GM19455 (cell line): Measurements from ENCODE around the gene DPM1.
A peak's percentile ranks its signal among the peaks of the same experiment; 100 is the strongest.
"Not testable (repeated sequence)": the region's sequence is repeated elsewhere in the genome, so short reads cannot be mapped to it uniquely, and the experiment has no call there.

Experiments used
- ATAC-seq: cut with Tn5 transposase; IDR thresholded peaks from one replicate; pipeline ENCODE4 v1.9.1; 2021; ENCODE audit not compliant: unreplicated experiment

Gene DPM1

GRCh38 chr20:50980071-50980681, 21.8 kb upstream of the DPM1 start:
- no peak for ATAC-seq

- not testable (repeated sequence) for ATAC-seq
Observed at GRCh38 chr20:50978533-50978932, 20.2 kb upstream of the DPM1 start.

- no peak for ATAC-seq
Observed at GRCh38 chr20:50977066-50978021, 19.0 kb upstream of the DPM1 start.

- ATAC-seq: no peak
Observed at GRCh38 chr20:50975701-50976330, 17.5 kb upstream of the DPM1 start.

- no peak for ATAC-seq
Observed at GRCh38 chr20:50969912-50970311, 11.6 kb upstream of the DPM1 start.

- ATAC-seq: no peak
Observed at GRCh38 chr20:50969435-50969834, 11.1 kb upstream of the DPM1 start.

GRCh38 chr20:50968289-50968688, 10.0 kb upstream of the DPM1 start:
- no peak for ATAC-seq

GRCh38 chr20:50967586-50967985, 9.3 kb upstream of the DPM1 start:
- no peak for ATAC-seq

- no peak for ATAC-seq
Observed at GRCh38 chr20:50959543-50960126, 1.3 kb upstream of the DPM1 start.

GRCh38 chr20:50958615-50959542, 547 bp upstream of the DPM1 start, which contains the start of gene MOCS3:
TSS of gene MOCS3 (plus strand) at chr20:50958818. CDS start at chr20:50958843, 25 bp downstream.
- peak; percentile 86 for ATAC-seq

- no peak for ATAC-seq
Observed at GRCh38 chr20:50957276-50957675, 1.1 kb downstream of the DPM1 start.

- ATAC-seq: no peak
Observed at GRCh38 chr20:50953821-50954220, 4.5 kb downstream of the DPM1 start.

GRCh38 chr20:50953196-50953595, 5.1 kb downstream of the DPM1 start:
- no peak for ATAC-seq

GRCh38 chr20:50948132-50948785, 10.1 kb downstream of the DPM1 start:
- ATAC-seq: no peak

GRCh38 chr20:50943069-50943468, 15.3 kb downstream of the DPM1 start:
- ATAC-seq: no peak

GRCh38 chr20:50933589-50933988, 24.7 kb downstream of the DPM1 start:
- no peak for ATAC-seq

GRCh38 chr20:50932691-50933280, 25.5 kb downstream of the DPM1 start:
- no peak for ATAC-seq

GRCh38 chr20:50932016-50932485, 26.3 kb downstream of the DPM1 start:
- ATAC-seq: no peak

GRCh38 chr20:50931306-50932015, 26.9 kb downstream of the DPM1 start, which contains the start of gene ADNP:
TSS of gene ADNP (minus strand) at chr20:50931437. CDS start at chr20:50903996, 27,441 bp downstream.
- ATAC-seq: peak; percentile 67
